Epithelial cell of prostate (primary cell): Measurements from ENCODE around the gene YES1.
"Not testable (repeated sequence)": the region's sequence is repeated elsewhere in the genome, so short reads cannot be mapped to it uniquely, and the experiment has no call there.

Experiments
- DNase-seq: peaks from one replicate; pipeline ENCODE4 v3.0.0-alpha.2; 2011; ENCODE audit warnings: low read depth, low spot score
- H3K27ac ChIP-seq: fragments of 450-650 bp; 2 replicates; pipeline ENCODE4 v1.5.1; 2017; ENCODE audit warnings: mild to moderate bottlenecking

YES1 gene

DNA sequence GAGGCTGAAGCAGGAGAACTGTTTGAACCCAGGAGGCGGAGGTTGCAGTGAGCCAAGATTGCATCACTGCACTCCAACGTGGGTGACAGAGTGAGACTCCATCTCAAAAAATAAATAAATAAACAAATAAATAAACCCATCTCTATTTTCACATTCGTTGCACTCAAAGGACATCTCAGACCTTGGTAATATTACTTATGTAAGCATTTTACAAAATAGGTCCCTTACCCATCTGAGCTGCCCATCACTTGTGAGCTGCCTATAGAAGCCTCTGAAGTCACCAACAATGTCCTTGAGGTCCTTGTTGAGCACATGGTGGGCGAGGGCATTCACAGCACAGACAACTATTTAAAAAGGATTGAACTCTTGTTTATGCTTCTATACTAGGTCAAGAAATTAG lies 115.0 kb downstream of the YES1 start:
- H3K27ac ChIP-seq: no peak overlapping the region
- no peak for DNase-seq

GRCh38 chr18:693466-694187 lies 118.4 kb downstream of the YES1 start:
- no peak for DNase-seq
- no peak overlapping the region for H3K27ac ChIP-seq

DNA sequence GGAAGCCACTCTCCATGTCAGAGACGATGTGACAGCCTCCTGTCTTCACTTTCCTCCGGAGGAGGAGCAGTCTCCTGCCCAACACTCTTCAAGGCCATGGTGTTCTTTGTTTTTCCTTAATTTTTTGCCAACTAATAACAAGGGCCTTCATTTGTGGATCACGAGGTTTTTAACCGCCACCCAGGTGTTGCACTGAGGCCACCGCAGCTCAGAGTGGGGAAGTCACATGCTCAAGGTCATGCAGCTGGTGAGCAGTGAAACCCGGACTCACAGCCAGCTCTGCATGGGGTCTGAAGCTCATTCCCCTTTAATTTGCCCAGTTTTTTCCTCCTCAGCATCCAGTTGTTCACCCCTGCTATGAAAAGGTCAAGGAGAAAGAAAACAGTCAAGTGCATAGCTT lies 119.2 kb downstream of the YES1 start:
- no peak for DNase-seq
- H3K27ac ChIP-seq: no peak overlapping the region

GRCh38 chr18:688323-688722 lies 123.7 kb downstream of the YES1 start:
- no peak for DNase-seq
- no peak overlapping the region for H3K27ac ChIP-seq

GRCh38 chr18:686339-687111 lies 125.5 kb downstream of the YES1 start:
- DNase-seq: no peak
- H3K27ac ChIP-seq: no peak overlapping the region

DNA sequence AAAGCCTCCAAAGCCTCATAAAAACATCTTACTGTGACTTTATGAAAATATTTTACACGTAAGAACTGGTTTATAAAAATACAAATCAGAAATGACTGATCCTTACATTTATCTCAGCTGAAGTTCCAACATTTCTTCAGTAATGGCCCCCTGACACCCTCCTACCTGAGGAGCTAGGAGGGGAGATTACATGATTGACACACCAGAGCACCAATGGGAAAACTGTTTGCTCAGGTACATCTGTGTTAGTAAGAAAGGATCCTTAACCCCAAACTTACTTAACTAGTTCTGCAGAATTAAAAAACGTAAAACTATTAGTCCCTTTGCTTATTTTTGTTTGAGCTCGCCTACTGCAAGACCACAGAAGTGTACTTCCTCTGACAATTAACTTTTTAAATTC lies 126.6 kb downstream of the YES1 start:
- no peak overlapping the region for H3K27ac ChIP-seq
- no peak for DNase-seq

- no peak for DNase-seq
- no peak overlapping the region for H3K27ac ChIP-seq
Measured at GRCh38 chr18:683531-683930, 128.5 kb downstream of the YES1 start.

GRCh38 chr18:682833-683232 lies 129.2 kb downstream of the YES1 start:
- H3K27ac ChIP-seq: no peak overlapping the region
- no peak for DNase-seq

DNA sequence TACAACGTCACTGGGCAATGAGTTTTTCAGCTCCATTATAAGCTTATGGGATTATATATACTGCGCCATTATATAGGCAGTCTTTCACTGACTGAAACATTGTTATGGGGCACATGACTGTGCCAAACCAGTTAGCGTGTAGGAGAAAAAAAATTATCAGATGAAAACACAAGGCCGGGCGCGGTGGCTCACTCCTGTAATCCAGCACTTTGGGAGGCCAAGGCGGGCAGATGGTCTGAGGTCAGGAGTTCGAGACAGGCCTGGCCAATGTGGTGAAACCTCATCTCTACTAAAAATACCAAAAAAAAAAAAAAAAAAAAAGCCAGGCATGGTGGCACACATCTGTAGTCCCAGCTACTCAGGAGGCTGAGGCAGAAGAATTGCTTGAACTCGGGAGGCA lies 129.6 kb downstream of the YES1 start:
- not testable (repeated sequence) for DNase-seq, H3K27ac ChIP-seq

GRCh38 chr18:681985-682384 lies 130.1 kb downstream of the YES1 start:
- H3K27ac ChIP-seq: no peak overlapping the region
- no peak for DNase-seq

DNA sequence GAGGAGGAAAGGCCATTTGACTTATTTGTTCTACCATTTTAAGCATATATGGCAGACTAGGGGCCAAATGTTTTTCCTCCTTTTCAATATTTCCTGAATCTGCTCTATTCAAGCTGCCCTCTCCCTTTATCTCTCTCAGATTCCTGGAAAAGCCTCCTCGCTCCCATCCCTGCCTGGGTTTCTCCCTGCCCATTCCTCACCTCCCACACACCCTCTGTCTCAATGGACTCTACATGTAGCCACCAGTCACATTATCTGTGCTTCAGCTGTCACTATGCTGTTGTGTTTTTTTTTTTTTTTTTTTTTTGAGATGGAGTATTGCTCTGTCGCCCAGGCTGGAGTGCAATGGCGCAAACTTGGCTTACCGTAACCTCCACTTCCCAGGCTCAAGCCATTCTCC lies 131.7 kb downstream of the YES1 start:
- no peak for DNase-seq
- no peak overlapping the region for H3K27ac ChIP-seq

- no peak overlapping the region for H3K27ac ChIP-seq
- DNase-seq: no peak
Measured at GRCh38 chr18:679516-679915, 132.5 kb downstream of the YES1 start.

DNA sequence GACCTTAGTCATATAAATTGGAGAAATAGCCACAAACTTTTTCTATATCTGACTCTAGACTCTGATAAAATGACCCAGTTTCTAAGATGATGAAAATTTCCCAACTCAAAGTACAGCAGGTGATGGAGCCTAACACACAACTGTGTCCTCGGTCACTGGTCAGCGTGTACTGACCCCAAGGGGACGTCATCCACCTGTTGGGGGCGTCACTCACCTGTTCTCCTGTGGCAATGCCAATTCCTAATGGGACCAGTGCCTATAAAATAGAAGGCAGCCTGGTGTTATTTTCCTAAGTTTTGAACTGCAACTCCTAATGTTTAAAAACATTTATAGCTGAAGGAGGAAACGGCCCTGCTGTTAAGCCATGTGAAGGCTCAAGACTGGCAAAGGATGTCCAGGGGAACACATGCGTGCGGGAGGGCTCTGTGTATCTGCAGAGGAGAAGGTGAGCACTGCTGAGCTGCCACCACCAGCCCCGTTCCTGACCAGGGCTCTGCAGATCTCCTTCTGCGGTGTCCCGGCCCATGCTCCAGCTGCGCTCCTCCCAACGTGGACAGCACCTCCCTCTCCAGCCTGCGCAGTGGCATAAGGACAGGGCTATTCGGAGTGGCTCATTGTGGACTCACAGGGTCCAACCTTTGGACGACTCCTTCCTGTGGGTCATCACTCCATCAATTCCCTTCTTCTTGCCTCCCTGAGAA lies 133.4 kb downstream of the YES1 start:
- no peak for DNase-seq
- no peak overlapping the region for H3K27ac ChIP-seq

DNA sequence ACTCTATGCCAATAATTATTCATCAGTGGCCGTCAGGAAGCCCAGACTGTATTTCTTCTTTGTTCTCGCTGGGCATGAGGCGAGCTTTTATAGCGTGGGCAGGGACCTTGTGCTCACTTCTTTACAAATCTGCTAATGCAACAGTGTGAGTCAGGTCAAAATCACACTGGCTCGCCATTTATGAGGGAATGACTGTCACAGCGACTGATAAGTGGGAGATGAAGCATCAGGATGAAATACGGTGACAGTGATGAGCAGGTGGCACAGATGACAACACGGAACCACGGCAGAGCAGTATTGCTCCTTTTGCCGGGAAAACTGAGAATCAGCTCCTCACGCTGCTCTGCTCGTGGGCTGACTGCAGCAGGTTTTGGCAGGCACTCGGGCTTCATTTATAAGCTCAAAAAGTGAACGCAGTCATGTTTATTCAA lies 134.1 kb downstream of the YES1 start:
- no peak for DNase-seq
- no peak overlapping the region for H3K27ac ChIP-seq

GRCh38 chr18:677145-677544 lies 134.9 kb downstream of the YES1 start:
- H3K27ac ChIP-seq: no peak overlapping the region
- no peak for DNase-seq

DNA sequence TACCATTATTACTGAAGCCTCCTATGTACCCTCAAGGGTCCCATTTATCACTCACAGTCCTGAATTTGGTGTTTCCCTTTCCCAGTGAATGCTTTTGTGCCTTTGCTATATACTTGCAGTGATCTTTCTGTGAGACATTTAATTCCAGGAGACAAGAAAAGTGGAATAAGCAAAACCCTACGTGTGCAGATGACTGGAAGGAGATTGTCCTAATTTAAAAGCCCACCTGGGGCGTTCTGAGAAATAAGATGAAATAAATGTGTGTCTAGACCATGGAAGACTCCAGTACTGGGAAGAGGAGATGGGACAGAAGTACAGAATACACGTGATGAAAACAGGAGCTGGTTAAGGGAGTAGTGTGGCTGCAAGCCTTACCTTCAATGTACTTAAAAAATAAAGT lies 135.3 kb downstream of the YES1 start:
- no peak for DNase-seq
- no peak overlapping the region for H3K27ac ChIP-seq

DNA sequence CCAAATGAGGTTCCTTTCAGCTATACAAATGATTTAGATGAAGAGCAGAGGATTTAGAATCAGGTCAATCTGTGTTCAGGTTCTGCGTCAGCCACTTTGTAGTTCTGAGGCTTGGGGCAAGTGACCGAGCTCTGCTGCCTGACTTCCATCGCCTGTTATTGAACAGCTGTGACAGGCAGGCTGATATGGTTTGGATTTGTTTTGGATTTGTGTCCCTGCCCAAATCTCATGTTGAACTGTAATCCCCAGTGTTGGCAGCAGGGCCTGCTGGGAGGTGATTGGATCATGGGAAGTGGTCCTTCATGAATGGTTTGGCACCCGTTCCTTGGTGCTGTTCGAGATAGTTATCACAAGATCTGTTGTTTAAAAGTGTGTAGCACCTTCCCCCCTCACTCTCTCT lies 136.0 kb downstream of the YES1 start:
- H3K27ac ChIP-seq: no peak overlapping the region
- DNase-seq: no peak

- no peak overlapping the region for H3K27ac ChIP-seq
- DNase-seq: no peak
Measured at GRCh38 chr18:675307-675706, 136.7 kb downstream of the YES1 start.

DNA sequence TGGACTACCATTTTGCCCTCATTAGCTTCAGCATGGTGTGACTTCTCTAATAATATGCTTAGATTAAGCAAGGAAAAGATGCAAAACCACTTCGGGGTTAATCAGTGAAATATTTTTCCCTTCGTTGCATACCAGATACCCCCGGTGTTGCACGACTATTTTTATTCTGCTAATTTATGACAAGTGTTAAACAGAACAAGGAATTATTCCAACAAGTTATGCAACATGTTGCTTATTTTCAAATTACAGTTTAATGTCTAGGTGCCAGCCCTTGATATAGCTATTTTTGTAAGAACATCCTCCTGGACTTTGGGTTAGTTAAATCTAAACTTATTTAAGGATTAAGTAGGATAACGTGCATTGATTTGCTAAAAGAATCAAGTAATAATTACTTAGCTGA lies 138.3 kb downstream of the YES1 start:
- no peak for DNase-seq
- H3K27ac ChIP-seq: no peak overlapping the region

DNA sequence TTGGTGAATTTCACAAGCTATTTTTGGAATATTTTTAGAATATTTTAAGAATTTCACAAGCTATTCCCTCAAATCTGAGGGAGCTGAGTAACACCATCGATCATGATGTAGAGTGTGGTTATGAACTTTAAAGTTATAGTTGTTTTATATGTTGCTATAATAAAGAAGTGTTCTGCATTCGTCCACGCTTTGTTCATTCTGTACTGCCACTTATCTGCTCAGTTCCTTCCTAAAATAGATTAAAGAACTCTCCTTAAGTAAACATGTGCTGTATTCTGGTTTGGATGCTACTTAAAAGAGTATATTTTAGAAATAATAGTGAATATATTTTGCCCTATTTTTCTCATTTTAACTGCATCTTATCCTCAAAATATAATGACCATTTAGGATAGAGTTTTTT lies 138.7 kb downstream of the YES1 start:
- DNase-seq: no peak
- no peak overlapping the region for H3K27ac ChIP-seq
